Endothelial cell (in vitro differentiated cells): Measurements from ENCODE around the gene TENT4A. TPM values are rescaled to one million over a fixed set of nuclear protein-coding genes. Genes with fewer than 3 reads are reported as not detected.

ENCODE experiments used
- DNase-seq: peaks from one replicate; pipeline ENCODE4 v3.0.0; 2021; ENCODE audit warnings: low spot score
- H3K27ac Mint-ChIP-seq: one replicate; pipeline ENCODE4 v1.8.0; 2021; ENCODE audit warnings: mixed read lengths, inconsistent platforms; ENCODE audit not compliant: unreplicated experiment
- H3K27me3 Mint-ChIP-seq: one replicate; pipeline ENCODE4 v1.8.0; 2021; ENCODE audit warnings: mild to moderate bottlenecking, moderate library complexity, mixed read lengths, inconsistent platforms; ENCODE audit not compliant: unreplicated experiment
- H3K36me3 Mint-ChIP-seq: one replicate; pipeline ENCODE4 v1.8.0; 2021; ENCODE audit warnings: mild to moderate bottlenecking, low read depth, mixed read lengths, inconsistent platforms; ENCODE audit not compliant: unreplicated experiment
- H3K4me1 Mint-ChIP-seq: one replicate; pipeline ENCODE4 v1.8.0; 2021; ENCODE audit warnings: mild to moderate bottlenecking, mixed read lengths, inconsistent platforms; ENCODE audit not compliant: unreplicated experiment
- H3K4me3 Mint-ChIP-seq: one replicate; pipeline ENCODE4 v1.8.0; 2021; ENCODE audit warnings: mild to moderate bottlenecking, mixed read lengths, inconsistent platforms; ENCODE audit not compliant: unreplicated experiment
- H3K9me3 Mint-ChIP-seq: one replicate; pipeline ENCODE4 v1.8.0; 2021; ENCODE audit warnings: mixed read lengths, inconsistent platforms; ENCODE audit not compliant: unreplicated experiment
- total RNA-seq: library from RNA; stranded (reverse); fragmentation: NEBNext Ultra II Directional; extraction: Animal tissue kit (Norgen Biotek cat#: 25700); gene quantifications from one replicate; pipeline ENCODE4 v1.2.1, GENCODE V29; 2021; ENCODE audit not compliant: unreplicated experiment
- TF ChIP-seq, protein P1 (sequence below): fragments of 200-600 bp; sonication (generic); IDR thresholded peaks from one replicate; pipeline ENCODE4 v1.5.0; 2021; ENCODE audit warnings: antibody characterized with exemption; ENCODE audit not compliant: unreplicated experiment

Gene TENT4A
- total RNA-seq, 1 donor from 2014 or later: 24.7 TPM

DNA sequence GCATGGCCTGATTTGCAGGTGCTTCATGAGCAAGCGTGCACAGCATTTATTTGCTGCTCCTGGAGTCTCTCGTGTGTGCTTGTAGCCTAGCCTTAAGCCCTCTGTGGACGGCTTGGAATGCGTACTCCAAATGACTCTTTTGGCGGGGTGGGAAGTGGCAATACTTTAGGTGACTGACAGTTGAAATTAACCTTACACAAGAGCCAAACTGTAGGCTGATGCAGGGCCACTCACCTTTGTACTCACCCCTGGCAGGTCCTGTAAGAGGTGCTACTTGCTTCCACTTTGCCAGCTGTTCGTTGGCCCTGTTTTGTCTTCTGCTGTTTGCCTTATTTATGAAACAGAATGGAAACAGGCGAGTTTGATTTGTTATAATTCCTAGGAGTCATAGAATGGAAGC, 22.9 kb downstream of the TENT4A start:
- Mint-ChIP-seq H3K27ac (no peak overlapping the region), H3K4me3 (no peak overlapping the region), H3K4me1 (peaks cover 21% of the 10 kb centered on the region), H3K9me3 (no peaks in the 10 kb centered on the region), H3K36me3 (peaks cover 29% of the 10 kb centered on the region), H3K27me3 (no peaks in the 10 kb centered on the region)
- TF ChIP-seq, protein P1, sequence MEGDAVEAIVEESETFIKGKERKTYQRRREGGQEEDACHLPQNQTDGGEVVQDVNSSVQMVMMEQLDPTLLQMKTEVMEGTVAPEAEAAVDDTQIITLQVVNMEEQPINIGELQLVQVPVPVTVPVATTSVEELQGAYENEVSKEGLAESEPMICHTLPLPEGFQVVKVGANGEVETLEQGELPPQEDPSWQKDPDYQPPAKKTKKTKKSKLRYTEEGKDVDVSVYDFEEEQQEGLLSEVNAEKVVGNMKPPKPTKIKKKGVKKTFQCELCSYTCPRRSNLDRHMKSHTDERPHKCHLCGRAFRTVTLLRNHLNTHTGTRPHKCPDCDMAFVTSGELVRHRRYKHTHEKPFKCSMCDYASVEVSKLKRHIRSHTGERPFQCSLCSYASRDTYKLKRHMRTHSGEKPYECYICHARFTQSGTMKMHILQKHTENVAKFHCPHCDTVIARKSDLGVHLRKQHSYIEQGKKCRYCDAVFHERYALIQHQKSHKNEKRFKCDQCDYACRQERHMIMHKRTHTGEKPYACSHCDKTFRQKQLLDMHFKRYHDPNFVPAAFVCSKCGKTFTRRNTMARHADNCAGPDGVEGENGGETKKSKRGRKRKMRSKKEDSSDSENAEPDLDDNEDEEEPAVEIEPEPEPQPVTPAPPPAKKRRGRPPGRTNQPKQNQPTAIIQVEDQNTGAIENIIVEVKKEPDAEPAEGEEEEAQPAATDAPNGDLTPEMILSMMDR: no peak
- DNase-seq: no peak

DNA sequence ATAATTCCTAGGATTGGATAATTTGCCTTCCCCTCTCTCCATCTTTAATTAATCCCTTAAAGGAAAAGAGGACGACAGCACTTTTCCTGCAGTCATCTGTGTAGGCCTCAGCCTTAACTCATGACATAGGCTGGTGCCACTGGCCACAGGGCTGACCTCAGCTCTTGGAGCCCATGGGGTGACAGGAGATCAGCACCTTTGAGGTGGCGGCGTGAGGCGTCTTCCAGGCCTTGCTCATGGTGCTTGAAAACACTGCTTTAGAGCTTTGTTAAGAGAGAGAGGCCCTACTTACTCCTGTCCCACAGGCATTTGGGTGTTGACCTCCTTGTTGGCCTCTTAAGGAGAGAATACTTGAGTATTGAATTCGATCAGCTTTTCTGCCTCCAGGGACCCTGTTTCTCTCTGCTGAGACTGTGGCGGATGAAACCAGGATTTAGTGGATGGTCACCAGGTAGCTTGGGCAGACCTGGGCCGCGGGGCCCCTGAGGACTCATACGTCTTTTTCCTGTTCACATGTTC, 23.4 kb downstream of the TENT4A start:
- TF ChIP-seq, protein P1: no peak
- H3K27ac Mint-ChIP-seq: no peak overlapping the region
- no peak overlapping the region for H3K4me3 Mint-ChIP-seq
- H3K27me3 Mint-ChIP-seq: no peaks in the 10 kb centered on the region
- H3K4me1 Mint-ChIP-seq: peaks cover 20% of the 10 kb centered on the region
- peaks cover 32% of the 10 kb centered on the region for H3K36me3 Mint-ChIP-seq
- no peak for DNase-seq
- no peaks in the 10 kb centered on the region for H3K9me3 Mint-ChIP-seq

DNA sequence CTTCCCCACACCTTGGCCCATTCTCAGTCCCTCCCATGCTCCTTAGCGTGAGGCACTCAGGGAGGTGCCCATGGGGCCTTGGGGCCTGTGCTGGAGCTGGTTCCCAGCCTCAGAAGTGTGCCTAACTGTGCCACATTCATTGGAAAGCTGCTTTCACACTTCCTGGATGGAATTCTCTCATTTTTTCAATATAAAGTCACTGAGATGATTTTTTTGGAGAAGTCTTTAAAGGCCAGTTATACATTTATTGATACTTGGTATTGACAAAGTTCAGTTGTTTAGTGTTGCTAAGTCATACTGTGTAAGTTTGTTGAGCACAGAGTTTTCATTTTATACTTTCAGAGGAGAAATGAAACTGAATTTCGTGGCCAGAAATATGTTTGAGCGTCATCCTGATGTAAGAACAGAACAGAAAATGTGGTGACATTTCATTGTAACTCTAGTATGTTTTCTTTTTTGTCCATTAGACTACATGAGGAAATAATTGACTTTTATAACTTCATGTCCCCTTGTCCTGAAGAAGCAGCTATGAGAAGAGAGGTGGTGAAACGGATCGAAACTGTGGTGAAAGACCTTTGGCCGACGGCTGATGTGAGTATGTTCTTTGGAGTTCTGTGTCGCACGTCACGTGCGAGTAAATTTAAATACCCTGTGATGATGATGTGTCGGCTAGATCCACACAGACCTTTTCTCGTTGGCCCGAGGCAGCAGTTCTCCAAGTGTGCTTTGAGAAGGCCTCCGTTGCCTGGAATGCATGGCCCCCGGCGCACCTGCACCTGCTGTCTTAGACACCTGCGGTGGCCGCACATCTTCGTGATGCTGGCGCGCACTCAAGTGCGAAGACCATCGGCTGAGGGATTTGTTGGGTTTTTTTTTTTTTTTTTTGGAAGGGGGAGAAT, 24.1 kb downstream of the TENT4A start:
- Mint-ChIP-seq H3K36me3 (peaks cover 35% of the 10 kb centered on the region), H3K4me1 (peaks cover 13% of the 10 kb centered on the region), H3K9me3 (no peaks in the 10 kb centered on the region), H3K4me3 (no peak overlapping the region), H3K27me3 (no peaks in the 10 kb centered on the region), H3K27ac (no peak overlapping the region)
- DNase-seq: no peak
- TF ChIP-seq, protein P1: no peak

DNA sequence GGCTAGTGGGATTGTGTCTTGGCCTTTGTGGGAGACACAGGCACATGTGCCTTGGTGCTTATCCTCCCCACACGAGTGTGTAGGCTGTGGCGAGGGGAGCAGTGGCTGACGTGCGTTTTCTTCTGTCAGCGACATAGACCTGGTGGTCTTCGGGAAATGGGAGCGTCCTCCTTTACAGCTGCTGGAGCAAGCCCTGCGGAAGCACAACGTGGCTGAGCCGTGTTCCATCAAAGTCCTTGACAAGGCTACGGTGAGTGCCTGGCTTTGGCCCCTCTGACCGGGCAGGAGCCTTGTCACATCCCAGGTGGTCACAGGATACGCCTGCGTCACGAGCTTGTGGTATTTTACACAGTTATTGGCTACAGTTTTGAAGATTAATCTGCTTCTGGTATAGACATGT, 26.4 kb downstream of the TENT4A start:
- Mint-ChIP-seq H3K4me3 (no peak overlapping the region), H3K36me3 (peaks cover 43% of the 10 kb centered on the region), H3K27ac (no peak overlapping the region), H3K27me3 (peaks cover 3% of the 10 kb centered on the region), H3K9me3 (no peaks in the 10 kb centered on the region), H3K4me1 (no peaks in the 10 kb centered on the region)
- TF ChIP-seq, protein P1: no peak
- DNase-seq: no peak

DNA sequence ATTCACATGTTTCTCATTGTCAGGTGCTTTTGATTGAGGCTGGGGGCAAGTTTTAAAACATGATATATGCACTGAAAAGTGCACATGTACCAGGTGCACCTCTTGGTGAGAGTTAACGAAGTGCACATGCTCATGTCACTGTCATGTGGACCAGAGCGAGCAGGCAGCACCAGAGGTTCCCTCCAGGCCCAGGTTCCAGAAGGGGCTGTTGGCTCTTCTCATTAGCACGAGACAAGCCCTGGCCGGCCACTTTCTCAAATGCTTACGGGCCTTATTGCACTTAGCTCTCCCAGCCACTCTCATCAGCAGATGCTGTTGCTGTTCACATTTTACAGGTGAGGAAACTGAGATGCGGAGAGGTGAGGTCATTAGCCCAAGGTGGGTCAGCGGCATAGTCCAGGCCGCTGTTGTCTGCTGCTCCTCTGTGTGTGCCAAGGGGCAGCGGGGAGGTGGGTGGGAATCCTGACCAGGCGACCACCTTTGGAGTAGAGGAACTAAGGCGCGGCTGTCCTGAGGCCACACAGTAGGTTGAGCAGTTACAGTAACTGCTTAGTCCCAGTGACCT, 27.4 kb downstream of the TENT4A start:
- peak overlapping the region; percentile 78 for H3K4me3 Mint-ChIP-seq
- no peaks in the 10 kb centered on the region for H3K4me1 Mint-ChIP-seq
- H3K9me3 Mint-ChIP-seq: no peaks in the 10 kb centered on the region

More for the DNA sequence above, 27.4 kb downstream of the TENT4A start:
- peaks cover 43% of the 10 kb centered on the region for H3K36me3 Mint-ChIP-seq
- DNase-seq: no peak
- H3K27ac Mint-ChIP-seq: no peak overlapping the region
- H3K27me3 Mint-ChIP-seq: peaks cover 3% of the 10 kb centered on the region
- TF ChIP-seq, protein P1: no peak
